Upper lobe of right lung (tissue), 1 donor: ENCODE measurements around the gene EIPR1. TPM values are rescaled to one million over a fixed set of nuclear protein-coding genes. Genes with fewer than 3 reads are reported as not detected.

ENCODE experiments used
- ATAC-seq: fragments of 200-7000 bp; cut with Tn5 transposase; one replicate; pipeline ENCODE4 v1.9.1; 2020; ENCODE audit warnings: mild to moderate bottlenecking, moderate library complexity
- DNase-seq: peaks from one replicate; pipeline ENCODE4 v3.0.0-alpha.2; 2020
- H3K27ac ChIP-seq: fragments of 200-600 bp; one replicate; pipeline ENCODE4 v1.8.0; 2022
- H3K27me3 ChIP-seq: fragments of 200-600 bp; one replicate; pipeline ENCODE4 v1.8.0; 2022; ENCODE audit warnings: mild to moderate bottlenecking
- H3K36me3 ChIP-seq: fragments of 200-600 bp; one replicate; pipeline ENCODE4 v1.8.0; 2022
- H3K4me1 ChIP-seq: fragments of 200-600 bp; one replicate; pipeline ENCODE4 v1.8.0; 2022
- H3K4me3 ChIP-seq: fragments of 200-600 bp; one replicate; pipeline ENCODE4 v1.8.0; 2022; ENCODE audit warnings: mild to moderate bottlenecking
- H3K9me3 ChIP-seq: fragments of 200-600 bp; one replicate; pipeline ENCODE4 v1.8.0; 2022
- intact Hi-C: fragments of 100-400 bp; cut with DNase I; formaldehyde crosslinking; loops from one replicate; pipeline ENCODE4 v1.11.0; 2022
- total RNA-seq: library from RNA; stranded (reverse); fragmentation: NEBNext Ultra II Directional; extraction: Animal tissue kit (Norgen Biotek cat#: 25700); gene quantifications from one replicate; pipeline ENCODE4 v1.2.1, GENCODE V29; 2021
- TF ChIP-seq, protein P1 (sequence below): fragments of 200-600 bp; IDR thresholded peaks from one replicate; pipeline ENCODE4 v1.8.0; 2022; ENCODE audit warnings: antibody characterized with exemption
- donor health status: DM: no; HTN: yes; CAD: no; lungs with severe emphysema.

Gene EIPR1
- total RNA-seq, 1 donor from 2014 or later = 16.6 TPM

GRCh38 chr2:3141696-3142095, 235.9 kb downstream of the EIPR1 start:
- Histone ChIP-seq H3K36me3 (no peaks in the 10 kb centered on the region), H3K4me3 (no peak overlapping the region)

DNA sequence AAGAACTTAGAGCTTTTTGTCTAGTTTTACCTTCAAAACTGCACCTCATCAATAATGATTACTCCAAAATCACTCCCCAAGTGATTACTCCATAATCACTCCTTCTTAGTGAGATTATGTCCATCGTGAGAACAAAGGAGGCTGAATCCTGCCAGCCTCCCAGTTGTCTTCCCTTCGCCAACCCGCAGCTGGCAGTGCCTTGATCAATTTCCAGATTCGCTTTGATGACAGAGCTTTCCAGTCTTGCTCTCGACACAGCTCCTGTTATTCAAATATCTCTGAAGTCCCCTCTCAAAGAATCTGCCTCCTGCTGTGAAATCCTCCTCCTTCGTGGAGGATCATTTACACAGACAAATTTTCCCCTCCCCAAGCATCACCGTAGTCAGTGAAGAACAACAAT, 237.7 kb downstream of the EIPR1 start:
- H3K27me3 ChIP-seq = no peaks in the 10 kb centered on the region
- TF ChIP-seq, protein P1, sequence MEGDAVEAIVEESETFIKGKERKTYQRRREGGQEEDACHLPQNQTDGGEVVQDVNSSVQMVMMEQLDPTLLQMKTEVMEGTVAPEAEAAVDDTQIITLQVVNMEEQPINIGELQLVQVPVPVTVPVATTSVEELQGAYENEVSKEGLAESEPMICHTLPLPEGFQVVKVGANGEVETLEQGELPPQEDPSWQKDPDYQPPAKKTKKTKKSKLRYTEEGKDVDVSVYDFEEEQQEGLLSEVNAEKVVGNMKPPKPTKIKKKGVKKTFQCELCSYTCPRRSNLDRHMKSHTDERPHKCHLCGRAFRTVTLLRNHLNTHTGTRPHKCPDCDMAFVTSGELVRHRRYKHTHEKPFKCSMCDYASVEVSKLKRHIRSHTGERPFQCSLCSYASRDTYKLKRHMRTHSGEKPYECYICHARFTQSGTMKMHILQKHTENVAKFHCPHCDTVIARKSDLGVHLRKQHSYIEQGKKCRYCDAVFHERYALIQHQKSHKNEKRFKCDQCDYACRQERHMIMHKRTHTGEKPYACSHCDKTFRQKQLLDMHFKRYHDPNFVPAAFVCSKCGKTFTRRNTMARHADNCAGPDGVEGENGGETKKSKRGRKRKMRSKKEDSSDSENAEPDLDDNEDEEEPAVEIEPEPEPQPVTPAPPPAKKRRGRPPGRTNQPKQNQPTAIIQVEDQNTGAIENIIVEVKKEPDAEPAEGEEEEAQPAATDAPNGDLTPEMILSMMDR = no peak
- H3K4me3 ChIP-seq = no peak overlapping the region
- no peaks in the 10 kb centered on the region for H3K4me1 ChIP-seq
- no peak overlapping the region for H3K27ac ChIP-seq
- no peaks in the 10 kb centered on the region for H3K9me3 ChIP-seq
- DNase-seq (no peak), ATAC-seq (no peak)
- no peaks in the 10 kb centered on the region for H3K36me3 ChIP-seq
- intact Hi-C loops = no loop called here

More at GRCh38 chr2:3141696-3142095, 235.9 kb downstream of the EIPR1 start:
- TF ChIP-seq, protein P1 = no peak
- DNase-seq = no peak
- ATAC-seq = no peak
- Histone ChIP-seq H3K27me3 (no peaks in the 10 kb centered on the region), H3K9me3 (no peaks in the 10 kb centered on the region), H3K27ac (no peak overlapping the region), H3K4me1 (no peaks in the 10 kb centered on the region)
- intact Hi-C loops = no loop called here

Other genes starting within 250 kb of the EIPR1 start
- gene TRAPPC12, start 1.9 kb upstream of the EIPR1 start, total RNA-seq = 89.8 TPM
- gene ADI1, start 141.7 kb upstream of the EIPR1 start, total RNA-seq = 66.8 TPM
- gene RNASEH1, start 180.5 kb upstream of the EIPR1 start, total RNA-seq = 18.6 TPM
- gene RPS7, start 197.4 kb upstream of the EIPR1 start, total RNA-seq = 807 TPM
- 1.5 TPM for gene COLEC11, start 217.3 kb upstream of the EIPR1 start, total RNA-seq